Brain pericyte (primary cell): ENCODE data around the gene PDE2A.

Source experiments
- DNase-seq: peaks from one replicate; pipeline ENCODE4 v3.0.0-alpha.2; 2012; ENCODE audit warnings: low read depth, low spot score

The PDE2A gene

GRCh38 chr11:72546866-72547265 is 127.4 kb downstream of the PDE2A start:
- no peak for DNase-seq

- no peak for DNase-seq
Observed at GRCh38 chr11:72544589-72544988, 129.6 kb downstream of the PDE2A start.

- no peak for DNase-seq
Observed at GRCh38 chr11:72543849-72544542, 130.2 kb downstream of the PDE2A start.

- no peak for DNase-seq
Observed at GRCh38 chr11:72541257-72541974, 132.8 kb downstream of the PDE2A start.

- no peak for DNase-seq
Observed at GRCh38 chr11:72537051-72537450, 137.2 kb downstream of the PDE2A start.

GRCh38 chr11:72535194-72535547 is 139.1 kb downstream of the PDE2A start:
- DNase-seq: no peak

GRCh38 chr11:72534371-72535193 is 139.6 kb downstream of the PDE2A start:
- no peak for DNase-seq

GRCh38 chr11:72529068-72529467 is 145.2 kb downstream of the PDE2A start:
- DNase-seq: no peak

- DNase-seq: no peak
Observed at GRCh38 chr11:72528121-72528520, 146.1 kb downstream of the PDE2A start.
